Hepatocyte (in vitro differentiated cells): Measurements from ENCODE around the gene PACRGL. TPM values are rescaled to one million over a fixed set of nuclear protein-coding genes. Genes with fewer than 3 reads are reported as not detected.

ENCODE experiments used
- DNase-seq: peaks from one replicate; pipeline ENCODE4 v3.0.0-alpha.2; 2016; ENCODE audit warnings: low spot score
- H2AFZ ChIP-seq: fragments of 200-600 bp; sonication (generic); 2 replicates; pipeline ENCODE4 v1.6.0; 2016; ENCODE audit warnings: antibody characterized with exemption, mild to moderate bottlenecking
- H3K27ac ChIP-seq: fragments of 200-600 bp; sonication (generic); 2 replicates; pipeline ENCODE4 v1.5.1; 2016; ENCODE audit warnings: mild to moderate bottlenecking
- H3K27me3 ChIP-seq: fragments of 200-600 bp; sonication (generic); 2 replicates; pipeline ENCODE4 v1.6.1; 2016
- H3K36me3 ChIP-seq: fragments of 200-600 bp; sonication (generic); replicated peaks from 2 replicates; pipeline ENCODE4 v1.5.1; 2016; ENCODE audit warnings: low read depth; ENCODE audit not compliant: insufficient read depth
- H3K4me1 ChIP-seq: fragments of 200-600 bp; sonication (generic); 2 replicates; pipeline ENCODE4 v1.5.1; 2016; ENCODE audit warnings: mild to moderate bottlenecking, moderate library complexity; ENCODE audit not compliant: insufficient read depth
- H3K4me2 ChIP-seq: fragments of 200-600 bp; sonication (generic); 2 replicates; pipeline ENCODE4 v1.6.0; 2016
- H3K4me3 ChIP-seq: fragments of 200-600 bp; sonication (generic); 2 replicates; pipeline ENCODE4 v1.5.1; 2016; ENCODE audit warnings: mild to moderate bottlenecking
- H3K79me2 ChIP-seq: fragments of 200-600 bp; sonication (generic); 2 replicates; pipeline ENCODE4 v1.6.0; 2017; ENCODE audit warnings: mild to moderate bottlenecking
- H3K9me2 ChIP-seq: fragments of 200-600 bp; sonication (generic); replicated peaks from 2 replicates; pipeline ENCODE4 v1.6.0; 2017; ENCODE audit warnings: mild to moderate bottlenecking; ENCODE audit not compliant: insufficient read depth
- H3K9me3 ChIP-seq: fragments of 200-600 bp; sonication (generic); 2 replicates; pipeline ENCODE4 v1.5.1; 2016; ENCODE audit warnings: low read depth, mild to moderate bottlenecking
- H4K20me1 ChIP-seq: fragments of 200-600 bp; sonication (generic); 2 replicates; pipeline ENCODE4 v1.6.0; 2016; ENCODE audit warnings: mild to moderate bottlenecking; ENCODE audit not compliant: insufficient read depth, poor library complexity, severe bottlenecking
- CTCF ChIP-seq: fragments of 200-600 bp; sonication (generic); IDR thresholded peaks from 2 replicates; pipeline ENCODE4 v1.5.1; 2016; ENCODE audit warnings: antibody characterized with exemption, mild to moderate bottlenecking; ENCODE audit not compliant: poor library complexity
- EZH2 ChIP-seq: fragments of 200-600 bp; sonication (generic); IDR thresholded peaks from 2 replicates; pipeline ENCODE4 v1.6.1; 2016; ENCODE audit warnings: antibody characterized with exemption, mild to moderate bottlenecking, borderline replicate concordance
- EZH2phosphoT487 ChIP-seq: fragments of 200-600 bp; sonication (generic); IDR thresholded peaks from one replicate; pipeline ENCODE4 v1.6.1; 2018; ENCODE audit warnings: antibody characterized with exemption, mild to moderate bottlenecking, low read depth, moderate library complexity; ENCODE audit not compliant: unreplicated experiment, severe bottlenecking
- WGBS: methylation state at CpG from one replicate; pipeline ENCODE4 v1.1.6; 2016; ENCODE audit warnings: low lambda C conversion rate; ENCODE audit errors: missing lambda C conversion rate; 5-methylcytosine and 5-hydroxymethylcytosine counted together
- polyA plus RNA-seq: library from polyadenylated mRNA; unstranded; fragments of >200 nt; fragmentation: Nextera tagmentation; extraction: Ambion mirVana; gene quantifications from 2 replicates; pipeline ENCODE4 v1.2.1, GENCODE V29; 2016
- total RNA-seq: library from RNA; depleted of rRNA; stranded (reverse); fragments of >200 nt; gene quantifications from 2 replicates; pipeline ENCODE4 v1.2.3, GENCODE V29; 2014

PACRGL gene
- total and polyA plus RNA-seq, 2 experiments from 2014 or later: 10.4 to 16.0 TPM

- 90% methylated on average over 1 of the region's 1 CpG for WGBS
- H3K4me2 ChIP-seq: no peak overlapping the region
- H3K36me3 ChIP-seq: no peaks in the 10 kb centered on the region
- no peaks in the 10 kb centered on the region for H3K9me3 ChIP-seq
- DNase-seq: no peak
- H3K4me1 ChIP-seq: no peaks in the 10 kb centered on the region
- no peak overlapping the region for H2AFZ ChIP-seq
- H3K27me3 ChIP-seq: no peaks in the 10 kb centered on the region
- no peak overlapping the region for H3K4me3 ChIP-seq
- no peaks in the 10 kb centered on the region for H3K79me2 ChIP-seq
- H3K9me2 ChIP-seq: no peaks in the 10 kb centered on the region
- no peak for TF ChIP-seq CTCF
- H3K27ac ChIP-seq: no peak overlapping the region
- no peaks in the 10 kb centered on the region for H4K20me1 ChIP-seq
Observed at GRCh38 chr4:20679951-20680350, 20.3 kb upstream of the PACRGL start.

DNA sequence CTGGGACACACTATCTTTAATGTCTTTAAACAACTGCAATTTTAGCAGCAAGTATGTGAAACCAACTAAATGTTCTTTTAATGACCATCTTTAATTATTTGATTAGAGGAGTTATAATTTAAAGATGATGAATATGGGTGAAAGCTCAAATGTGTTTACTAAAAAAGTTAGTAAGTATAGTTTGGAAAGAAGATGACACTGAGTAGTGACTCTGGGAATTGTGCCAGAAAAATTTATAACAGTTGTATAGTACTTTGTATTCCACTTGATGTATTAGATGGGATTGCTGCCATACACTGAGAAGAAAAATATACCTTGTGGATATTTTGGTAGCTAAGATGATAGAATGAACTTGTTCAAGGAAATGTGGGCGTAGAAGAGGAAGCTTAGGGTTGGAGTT is 19.5 kb upstream of the PACRGL start:
- H3K4me1 ChIP-seq: no peaks in the 10 kb centered on the region
- H3K79me2 ChIP-seq: no peaks in the 10 kb centered on the region
- no peaks in the 10 kb centered on the region for H4K20me1 ChIP-seq
- no peak overlapping the region for H3K27ac ChIP-seq
- WGBS: 90% methylated on average over 1 of the region's 1 CpG
- H3K4me2 ChIP-seq: no peak overlapping the region
- no peaks in the 10 kb centered on the region for H3K36me3 ChIP-seq
- H2AFZ ChIP-seq: no peak overlapping the region
- DNase-seq: no peak
- H3K9me3 ChIP-seq: no peaks in the 10 kb centered on the region
- H3K9me2 ChIP-seq: no peaks in the 10 kb centered on the region
- no peaks in the 10 kb centered on the region for H3K27me3 ChIP-seq
- no peak for TF ChIP-seq EZH2phosphoT487
- TF ChIP-seq CTCF: no peak
- TF ChIP-seq EZH2: no peak
- H3K4me3 ChIP-seq: no peak overlapping the region

DNA sequence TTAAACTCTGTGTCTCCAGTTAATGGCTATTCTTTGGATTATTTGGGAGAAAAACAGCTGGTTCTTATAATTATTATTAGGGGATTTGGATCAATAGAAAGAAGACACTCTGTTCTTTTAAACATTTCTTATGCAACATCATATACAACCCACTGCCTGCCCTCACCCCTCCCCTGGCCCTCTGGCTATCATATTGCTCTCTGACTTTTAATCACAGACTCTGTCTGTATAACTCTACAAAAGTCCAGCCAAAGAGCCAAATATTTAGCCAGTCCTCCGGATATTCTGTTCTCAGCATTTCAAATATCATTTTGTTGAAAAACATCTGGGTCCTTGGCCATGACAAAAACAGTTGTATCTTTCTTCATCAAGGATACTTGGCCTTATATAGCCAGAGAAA is 19.0 kb upstream of the PACRGL start:
- H3K4me2 ChIP-seq: no peak overlapping the region
- WGBS: 54% methylated on average over 1 of the region's 1 CpG
- no peaks in the 10 kb centered on the region for H3K36me3 ChIP-seq
- H3K4me1 ChIP-seq: no peaks in the 10 kb centered on the region
- no peak overlapping the region for H3K27ac ChIP-seq
- no peak overlapping the region for H3K4me3 ChIP-seq
- no peak overlapping the region for H2AFZ ChIP-seq
- H4K20me1 ChIP-seq: no peaks in the 10 kb centered on the region
- no peaks in the 10 kb centered on the region for H3K79me2 ChIP-seq
- TF ChIP-seq CTCF: no peak
- TF ChIP-seq EZH2phosphoT487: no peak
- TF ChIP-seq EZH2: no peak
- H3K9me2 ChIP-seq: no peaks in the 10 kb centered on the region
- no peak for DNase-seq
- H3K9me3 ChIP-seq: no peaks in the 10 kb centered on the region
- no peaks in the 10 kb centered on the region for H3K27me3 ChIP-seq

DNA sequence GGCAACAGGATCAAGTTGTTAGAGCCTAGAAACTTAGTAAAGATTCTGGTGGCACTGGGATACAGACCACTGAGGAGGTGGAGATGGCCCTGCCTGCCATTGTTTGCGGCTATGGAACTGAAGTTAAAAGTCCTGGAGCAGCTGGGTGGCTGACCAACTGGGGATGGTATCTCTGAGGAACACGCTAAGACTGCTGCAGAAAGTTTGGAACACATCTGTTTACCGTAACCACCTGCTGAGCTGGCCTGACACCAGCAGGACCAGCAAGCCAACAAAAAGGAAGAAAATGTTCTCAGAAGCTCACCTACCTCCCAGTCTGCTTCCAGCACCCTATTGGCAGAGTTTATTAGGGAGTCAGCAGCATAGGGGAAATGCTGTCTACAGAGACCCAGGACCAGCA is 17.4 kb upstream of the PACRGL start:
- Histone ChIP-seq H3K9me2 (no peaks in the 10 kb centered on the region), H3K27me3 (no peaks in the 10 kb centered on the region), H3K4me1 (no peaks in the 10 kb centered on the region), H3K36me3 (no peaks in the 10 kb centered on the region), H4K20me1 (no peaks in the 10 kb centered on the region), H3K9me3 (no peaks in the 10 kb centered on the region), H2AFZ (no peak overlapping the region), H3K79me2 (no peaks in the 10 kb centered on the region), H3K27ac (no peak overlapping the region), H3K4me3 (no peak overlapping the region), H3K4me2 (no peak overlapping the region)
- DNase-seq: no peak
- WGBS: 89% methylated on average over 3 of the region's 3 CpGs
- no peak for TF ChIP-seq EZH2phosphoT487
- no peak for TF ChIP-seq CTCF
- no peak for TF ChIP-seq EZH2
